ENCODE measurements around the gene GALC. TPM values are rescaled to one million over a fixed set of nuclear protein-coding genes. Genes with fewer than 3 reads are reported as not detected.

GALC gene
- polyA plus RNA-seq, 1 donor from 2014 or later = 42.6 TPM

- Histone ChIP-seq H3K4me3 (ENCODE audit: low read length) (no peak overlapping the region), H3K27ac (ENCODE audit: low read length) (no peak overlapping the region), H3K9me2 (ENCODE audit: insufficient read depth, low read length) (no peaks in the 10 kb centered on the region), H2AFZ (ENCODE audit: low read depth, low read length) (no peak overlapping the region), H3F3A (ENCODE audit: insufficient read depth, low read length, poor library complexity, severe bottlenecking) (no peaks in the 10 kb centered on the region), H3K9ac (ENCODE audit: low read length) (no peak overlapping the region), H3K9me3 (ENCODE audit: low read length) (no peaks in the 10 kb centered on the region), H4K20me1 (ENCODE audit: insufficient read depth) (no peaks in the 10 kb centered on the region), H3K79me2 (replicated peaks; ENCODE audit: insufficient read depth, low read length) (no peaks in the 10 kb centered on the region), H3K36me3 (ENCODE audit: insufficient read depth, low read length) (no peaks in the 10 kb centered on the region), H3K4me2 (ENCODE audit: low read length) (no peak overlapping the region), H3K27me3 (ENCODE audit: insufficient read depth, low read depth, low read length) (no peaks in the 10 kb centered on the region)
- TF ChIP-seq EP300 (conservative IDR thresholded peaks at IDR 0.05; ENCODE audit: poor library complexity, severe bottlenecking) (no peak), REST (IDR thresholded peaks at IDR 0.05; ENCODE audit: borderline replicate concordance) (no peak), RAD21 (conservative IDR thresholded peaks at IDR 0.05) (no peak), SMC3 (conservative IDR thresholded peaks at IDR 0.05; ENCODE audit: poor library complexity) (no peak), POLR2AphosphoS5 (IDR thresholded peaks at IDR 0.05) (no peak), MXI1 (conservative IDR thresholded peaks at IDR 0.05; ENCODE audit: poor library complexity, severe bottlenecking) (no peak), EZH2 (IDR thresholded peaks at IDR 0.05; ENCODE audit: borderline replicate concordance, insufficient read depth, low read length, poor library complexity, severe bottlenecking) (no peak), TAF1 (IDR thresholded peaks at IDR 0.05; ENCODE audit: low read depth) (no peak)
- TF ChIP-seq, protein P1, sequence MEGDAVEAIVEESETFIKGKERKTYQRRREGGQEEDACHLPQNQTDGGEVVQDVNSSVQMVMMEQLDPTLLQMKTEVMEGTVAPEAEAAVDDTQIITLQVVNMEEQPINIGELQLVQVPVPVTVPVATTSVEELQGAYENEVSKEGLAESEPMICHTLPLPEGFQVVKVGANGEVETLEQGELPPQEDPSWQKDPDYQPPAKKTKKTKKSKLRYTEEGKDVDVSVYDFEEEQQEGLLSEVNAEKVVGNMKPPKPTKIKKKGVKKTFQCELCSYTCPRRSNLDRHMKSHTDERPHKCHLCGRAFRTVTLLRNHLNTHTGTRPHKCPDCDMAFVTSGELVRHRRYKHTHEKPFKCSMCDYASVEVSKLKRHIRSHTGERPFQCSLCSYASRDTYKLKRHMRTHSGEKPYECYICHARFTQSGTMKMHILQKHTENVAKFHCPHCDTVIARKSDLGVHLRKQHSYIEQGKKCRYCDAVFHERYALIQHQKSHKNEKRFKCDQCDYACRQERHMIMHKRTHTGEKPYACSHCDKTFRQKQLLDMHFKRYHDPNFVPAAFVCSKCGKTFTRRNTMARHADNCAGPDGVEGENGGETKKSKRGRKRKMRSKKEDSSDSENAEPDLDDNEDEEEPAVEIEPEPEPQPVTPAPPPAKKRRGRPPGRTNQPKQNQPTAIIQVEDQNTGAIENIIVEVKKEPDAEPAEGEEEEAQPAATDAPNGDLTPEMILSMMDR (IDR thresholded peaks at IDR 0.05; ENCODE audit: poor library complexity, severe bottlenecking) = no peak
Observed at GRCh38 chr14:88008039-88008742, 15.2 kb upstream of the GALC start.

DNA sequence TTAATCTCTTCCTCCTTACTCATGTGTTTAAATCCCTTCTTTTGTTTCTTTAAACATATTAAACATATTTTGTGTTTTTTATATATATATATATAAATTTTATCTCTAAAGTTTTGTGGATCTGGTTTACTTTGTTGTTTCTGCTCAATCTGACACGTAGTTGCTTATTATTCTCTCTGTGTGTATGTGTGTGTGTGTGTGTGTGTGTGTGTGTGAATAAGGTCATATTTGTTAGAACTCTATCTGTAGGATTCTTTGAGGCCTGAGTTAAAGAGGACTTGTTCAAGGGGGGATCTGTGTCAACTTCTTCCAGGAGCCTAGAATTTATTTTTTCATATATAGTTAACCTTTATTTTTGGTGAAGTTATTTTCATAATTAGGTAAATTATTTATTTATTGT lies 14.6 kb upstream of the GALC start:
- no peak overlapping the region for H3K4me3 ChIP-seq (ENCODE audit: low read length)
- H3K27ac ChIP-seq (ENCODE audit: low read length) = no peak overlapping the region
- H3K9ac ChIP-seq (ENCODE audit: low read length) = no peak overlapping the region
- H2AFZ ChIP-seq (ENCODE audit: low read depth, low read length) = no peak overlapping the region
- no peaks in the 10 kb centered on the region for H4K20me1 ChIP-seq (ENCODE audit: insufficient read depth)
- H3K4me2 ChIP-seq (ENCODE audit: low read length) = no peak overlapping the region
- no peaks in the 10 kb centered on the region for H3K27me3 ChIP-seq (ENCODE audit: insufficient read depth, low read depth, low read length)
- H3K9me3 ChIP-seq (ENCODE audit: low read length) = no peaks in the 10 kb centered on the region
- TF ChIP-seq SMC3 (conservative IDR thresholded peaks at IDR 0.05; ENCODE audit: poor library complexity) (no peak), TAF1 (IDR thresholded peaks at IDR 0.05; ENCODE audit: low read depth) (no peak), RAD21 (conservative IDR thresholded peaks at IDR 0.05) (no peak), EZH2 (IDR thresholded peaks at IDR 0.05; ENCODE audit: borderline replicate concordance, insufficient read depth, low read length, poor library complexity, severe bottlenecking) (no peak), REST (IDR thresholded peaks at IDR 0.05; ENCODE audit: borderline replicate concordance) (no peak), EP300 (conservative IDR thresholded peaks at IDR 0.05; ENCODE audit: poor library complexity, severe bottlenecking) (no peak), MXI1 (conservative IDR thresholded peaks at IDR 0.05; ENCODE audit: poor library complexity, severe bottlenecking) (no peak), POLR2AphosphoS5 (IDR thresholded peaks at IDR 0.05) (no peak)
- TF ChIP-seq, protein P1 (IDR thresholded peaks at IDR 0.05; ENCODE audit: poor library complexity, severe bottlenecking) = no peak
- no peaks in the 10 kb centered on the region for H3F3A ChIP-seq (ENCODE audit: insufficient read depth, low read length, poor library complexity, severe bottlenecking)
- no peaks in the 10 kb centered on the region for H3K79me2 ChIP-seq (replicated peaks; ENCODE audit: insufficient read depth, low read length)
- no peaks in the 10 kb centered on the region for H3K9me2 ChIP-seq (ENCODE audit: insufficient read depth, low read length)
- no peaks in the 10 kb centered on the region for H3K36me3 ChIP-seq (ENCODE audit: insufficient read depth, low read length)
